ENCODE measurements around the gene KLF17. TPM values are rescaled to one million over a fixed set of nuclear protein-coding genes. Genes with fewer than 3 reads are reported as not detected.

Gene KLF17
- not detected for total RNA-seq

- Histone ChIP-seq H3K9me3 (no peaks in the 10 kb centered on the region), H3K27me3 (no peaks in the 10 kb centered on the region), H3K36me3 (no peaks in the 10 kb centered on the region), H3K4me3 (no peak within 1 kb of the TSS), H3K27ac (no peak within 1 kb of the TSS), H3K4me1 (no peaks in the 10 kb centered on the region)
- 96 to 97% methylated on average over 25 of the region's 25 CpGs for WGBS, 2 donors
- DNase-seq (ENCODE audit: low spot score in 2 of 2) = no peak
- TF ChIP-seq EP300 (IDR thresholded peaks at IDR 0.05) (no peak), CTCF (IDR thresholded peaks at IDR 0.05) (no peak), POLR2A (IDR thresholded peaks at IDR 0.05) (no peak)
These were observed at the start of gene KLF17 for GRCh38 chr1:44118682-44119081. Gene KLF17, plus strand, starts transcription at chr1:44118821. Its CDS starts 87 bp downstream, at chr1:44118908.

- H3K27me3 ChIP-seq = no peaks in the 10 kb centered on the region
- no peak overlapping the region for H3K27ac ChIP-seq
- H3K36me3 ChIP-seq = no peaks in the 10 kb centered on the region
- peaks cover 0 to 6% (median 0%) of the 10 kb centered on the region in 4 donors for H3K4me1 ChIP-seq
- 58 to 66% methylated on average over 3 of the region's 3 CpGs for WGBS, 2 donors
- DNase-seq (ENCODE audit: low spot score in 2 of 2) = no peak
- no peak overlapping the region for H3K4me3 ChIP-seq
- no peak for TF ChIP-seq POLR2A (IDR thresholded peaks at IDR 0.05)
- TF ChIP-seq EP300 (IDR thresholded peaks at IDR 0.05) = no peak
- TF ChIP-seq CTCF (IDR thresholded peaks at IDR 0.05) = no peak
- no peaks in the 10 kb centered on the region for H3K9me3 ChIP-seq
These were observed 47.2 kb upstream of the KLF17 start for GRCh38 chr1:44071461-44071860.

GRCh38 chr1:44072204-44072603, 46.4 kb upstream of the KLF17 start:
- H3K27ac ChIP-seq = no peak overlapping the region
- no peaks in the 10 kb centered on the region for H3K27me3 ChIP-seq
- TF ChIP-seq POLR2A (IDR thresholded peaks at IDR 0.05) (no peak), EP300 (IDR thresholded peaks at IDR 0.05) (no peak)
- DNase-seq (ENCODE audit: low spot score in 2 of 2) = no peak
- H3K4me3 ChIP-seq = no peak overlapping the region
- H3K9me3 ChIP-seq = no peaks in the 10 kb centered on the region
- no peaks in the 10 kb centered on the region for H3K36me3 ChIP-seq
- peaks cover 0 to 6% (median 0%) of the 10 kb centered on the region in 4 donors for H3K4me1 ChIP-seq

GRCh38 chr1:44072821-44073220, 45.8 kb upstream of the KLF17 start:
- no peak overlapping the region for H3K27ac ChIP-seq
- TF ChIP-seq EP300 (IDR thresholded peaks at IDR 0.05) = no peak
- no peak for TF ChIP-seq CTCF (IDR thresholded peaks at IDR 0.05)
- TF ChIP-seq POLR2A (IDR thresholded peaks at IDR 0.05) = no peak
- no peaks in the 10 kb centered on the region for H3K9me3 ChIP-seq
- no peaks in the 10 kb centered on the region for H3K36me3 ChIP-seq
- 78 to 86% methylated on average over 2 of the region's 2 CpGs for WGBS, 2 donors
- H3K27me3 ChIP-seq = no peaks in the 10 kb centered on the region
- no peak overlapping the region for H3K4me3 ChIP-seq
- no peak for DNase-seq (ENCODE audit: low spot score in 2 of 2)
- H3K4me1 ChIP-seq = peaks cover 0 to 6% (median 0%) of the 10 kb centered on the region in 4 donors

- Histone ChIP-seq H3K27ac (no peak overlapping the region), H3K36me3 (no peaks in the 10 kb centered on the region), H3K4me3 (no peak overlapping the region), H3K9me3 (no peaks in the 10 kb centered on the region), H3K27me3 (no peaks in the 10 kb centered on the region), H3K4me1 (peaks cover 0 to 6% (median 0%) of the 10 kb centered on the region in 4 donors)
- 56 to 59% methylated on average over 2 of the region's 2 CpGs for WGBS, 2 donors
- DNase-seq (ENCODE audit: low spot score in 2 of 2) = no peak
- TF ChIP-seq CTCF (IDR thresholded peaks at IDR 0.05) (no peak), EP300 (IDR thresholded peaks at IDR 0.05) (no peak), POLR2A (IDR thresholded peaks at IDR 0.05) (no peak)
These were observed 45.1 kb upstream of the KLF17 start for GRCh38 chr1:44073528-44073927.

GRCh38 chr1:44074415-44074814, 44.2 kb upstream of the KLF17 start:
- WGBS, 2 donors = 40 to 47% methylated on average over 3 of the region's 3 CpGs
- no peaks in the 10 kb centered on the region for H3K36me3 ChIP-seq
- no peak overlapping the region for H3K27ac ChIP-seq
- H3K9me3 ChIP-seq = no peaks in the 10 kb centered on the region
- no peaks in the 10 kb centered on the region for H3K4me1 ChIP-seq
- no peak for DNase-seq (ENCODE audit: low spot score in 2 of 2)
- no peak overlapping the region for H3K4me3 ChIP-seq
- no peaks in the 10 kb centered on the region for H3K27me3 ChIP-seq
- no peak for TF ChIP-seq EP300 (IDR thresholded peaks at IDR 0.05)
- no peak for TF ChIP-seq CTCF (IDR thresholded peaks at IDR 0.05)
- TF ChIP-seq POLR2A (IDR thresholded peaks at IDR 0.05) = no peak

Data from tibial nerve (tissue), 4 donors.